ENCODE measurements around the gene BTBD18. TPM values are rescaled to one million over a fixed set of nuclear protein-coding genes. Genes with fewer than 3 reads are reported as not detected.

BTBD18 gene
- polyA plus RNA-seq, 4 donors = 0.06 to 0.18 (median 0.13) TPM

- no peak for DNase-seq (ENCODE audit: low read depth in 4 of 4, low spot score in 3 of 4)
These were observed 24.5 kb upstream of the BTBD18 start for GRCh38 chr11:57776031-57776521.

DNA sequence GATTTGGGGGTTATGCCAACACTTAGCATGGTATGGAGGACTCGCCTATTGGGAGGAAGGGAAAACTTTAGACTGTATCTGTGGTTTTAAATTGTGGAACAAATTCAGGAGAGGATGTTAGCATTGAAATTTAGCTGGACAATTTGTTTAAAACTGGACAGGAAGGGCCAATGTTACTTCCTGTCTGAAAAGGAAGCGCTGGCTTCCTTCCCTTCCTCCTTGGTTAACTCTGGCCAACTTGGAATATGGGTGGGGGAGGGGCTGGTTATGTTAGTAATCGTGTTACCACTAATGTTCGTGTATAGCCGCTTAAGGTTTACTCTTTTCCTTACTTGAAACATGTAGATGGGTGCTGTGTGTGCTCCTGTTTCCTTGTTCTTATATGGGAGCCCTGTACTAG lies 23.9 kb upstream of the BTBD18 start:
- no peak for DNase-seq (ENCODE audit: low read depth in 4 of 4, low spot score in 3 of 4)

DNA sequence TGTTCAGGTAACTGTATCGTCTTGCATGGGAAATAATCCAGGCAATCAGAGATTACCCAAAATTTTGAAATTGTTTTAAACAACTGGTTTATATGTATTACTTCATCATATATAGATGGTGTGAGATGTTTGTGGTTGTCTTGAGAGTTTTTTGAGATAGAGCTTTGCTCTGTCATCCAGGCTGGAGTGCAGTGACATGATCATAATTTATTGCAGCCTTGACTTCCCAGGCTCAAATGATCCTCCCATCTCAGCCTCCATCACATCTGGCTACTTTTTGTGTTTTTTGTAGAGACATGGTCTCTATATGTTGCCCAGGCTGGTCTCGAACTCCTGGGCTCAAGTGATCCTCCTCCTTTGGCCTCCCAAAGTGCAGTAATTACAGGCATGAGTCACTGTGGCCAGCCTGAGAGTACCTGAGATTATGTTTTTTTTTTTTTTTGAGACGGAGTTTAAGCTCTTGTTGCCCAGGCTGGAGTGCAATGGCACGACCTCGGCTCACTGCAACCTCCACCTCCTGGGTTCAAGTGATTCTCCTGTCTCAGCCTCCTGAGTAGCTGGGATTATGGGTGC lies 21.5 kb upstream of the BTBD18 start:
- no peak for DNase-seq (ENCODE audit: low read depth in 4 of 4, low spot score in 3 of 4)

- DNase-seq (ENCODE audit: low read depth in 4 of 4, low spot score in 3 of 4) = no peak
These were observed 20.9 kb upstream of the BTBD18 start for GRCh38 chr11:57772562-57772961.

DNA sequence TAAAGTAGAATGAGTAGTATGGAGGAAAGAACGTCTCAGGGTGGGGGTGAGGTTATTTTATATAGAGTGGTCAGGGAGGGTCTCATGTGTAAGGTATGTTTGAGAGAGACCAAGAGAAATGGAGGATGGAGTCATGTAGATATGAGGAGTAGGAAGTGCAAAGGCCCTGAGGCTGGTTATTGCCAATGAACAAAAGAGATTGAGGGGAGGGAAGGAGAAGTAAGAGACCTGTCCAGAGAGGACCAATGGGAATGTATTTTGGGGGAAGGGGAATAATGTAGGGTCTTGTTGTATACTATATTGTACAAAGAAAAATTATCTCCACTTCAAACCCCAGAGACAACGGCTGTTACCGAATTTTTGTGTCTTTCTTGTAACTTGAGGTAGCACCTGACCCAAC lies 19.7 kb upstream of the BTBD18 start:
- DNase-seq (ENCODE audit: low read depth in 4 of 4, low spot score in 3 of 4) = no peak

- DNase-seq (ENCODE audit: low read depth in 4 of 4, low spot score in 3 of 4) = no peak
These were observed 19.2 kb upstream of the BTBD18 start for GRCh38 chr11:57770793-57771192.

DNA sequence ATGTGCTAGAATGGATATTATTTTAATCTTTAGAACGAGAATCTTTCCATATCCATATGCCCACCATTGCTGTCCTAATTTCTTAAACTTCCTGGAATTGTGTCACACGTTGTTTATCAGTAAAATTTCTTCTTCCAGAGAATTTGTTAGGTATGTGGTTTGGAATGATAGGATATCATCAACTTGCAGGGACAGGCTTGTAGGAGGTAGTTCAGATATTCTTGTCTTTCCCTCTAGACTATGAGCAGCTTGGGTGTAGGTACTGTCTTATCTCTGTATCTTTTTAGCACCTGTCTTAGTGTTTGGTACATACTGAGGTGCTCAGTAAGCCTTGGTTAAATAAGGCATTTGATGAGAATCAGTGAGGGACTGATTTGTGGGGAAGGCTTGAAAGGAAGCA lies 13.4 kb upstream of the BTBD18 start:
- no peak for DNase-seq (ENCODE audit: low read depth in 4 of 4, low spot score in 3 of 4)

GRCh38 chr11:57764566-57764965 lies 12.9 kb upstream of the BTBD18 start:
- no peak for DNase-seq (ENCODE audit: low read depth in 4 of 4, low spot score in 3 of 4)

DNA sequence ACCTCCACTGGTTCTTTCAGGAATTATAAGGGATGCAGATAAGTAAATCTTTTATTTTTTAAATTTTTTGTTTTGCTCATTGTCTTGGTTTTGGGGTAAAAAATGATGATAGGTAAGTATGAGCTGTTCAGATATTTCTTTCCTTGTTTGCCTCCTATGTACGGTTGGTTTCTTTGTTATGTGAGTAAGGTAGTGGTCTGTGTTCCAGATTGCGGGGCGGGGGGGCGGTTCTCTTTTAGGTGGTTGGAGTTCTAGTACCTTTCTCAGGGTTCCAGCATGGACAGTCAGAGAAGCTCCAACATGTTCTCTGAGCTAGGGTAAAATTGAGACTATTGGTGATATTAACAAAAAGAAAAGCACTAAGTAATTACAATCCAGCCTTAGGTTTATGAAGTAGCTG lies 12.4 kb upstream of the BTBD18 start:
- no peak for DNase-seq (ENCODE audit: low read depth in 4 of 4, low spot score in 3 of 4)

DNA sequence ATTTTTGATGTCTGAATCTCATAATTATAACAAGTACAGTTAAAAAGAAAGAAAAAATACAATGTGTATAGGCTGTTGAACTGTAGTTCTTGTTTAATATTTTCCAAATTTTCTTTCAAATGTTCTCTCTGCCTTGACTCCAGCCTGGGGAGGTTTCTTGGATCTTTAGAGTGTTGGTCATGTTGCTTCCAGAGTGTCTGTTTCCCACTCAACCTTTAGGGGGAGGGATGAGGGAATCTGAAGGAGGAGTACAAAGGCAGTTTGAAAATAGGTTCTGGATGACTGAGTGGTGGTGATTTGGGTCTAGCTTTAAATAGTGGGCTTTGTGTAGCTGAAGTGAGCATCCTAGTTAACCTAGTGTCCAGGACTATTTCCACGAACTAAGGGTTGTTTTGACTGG lies 11.9 kb upstream of the BTBD18 start:
- DNase-seq (ENCODE audit: low read depth in 4 of 4, low spot score in 3 of 4) = no peak

DNA sequence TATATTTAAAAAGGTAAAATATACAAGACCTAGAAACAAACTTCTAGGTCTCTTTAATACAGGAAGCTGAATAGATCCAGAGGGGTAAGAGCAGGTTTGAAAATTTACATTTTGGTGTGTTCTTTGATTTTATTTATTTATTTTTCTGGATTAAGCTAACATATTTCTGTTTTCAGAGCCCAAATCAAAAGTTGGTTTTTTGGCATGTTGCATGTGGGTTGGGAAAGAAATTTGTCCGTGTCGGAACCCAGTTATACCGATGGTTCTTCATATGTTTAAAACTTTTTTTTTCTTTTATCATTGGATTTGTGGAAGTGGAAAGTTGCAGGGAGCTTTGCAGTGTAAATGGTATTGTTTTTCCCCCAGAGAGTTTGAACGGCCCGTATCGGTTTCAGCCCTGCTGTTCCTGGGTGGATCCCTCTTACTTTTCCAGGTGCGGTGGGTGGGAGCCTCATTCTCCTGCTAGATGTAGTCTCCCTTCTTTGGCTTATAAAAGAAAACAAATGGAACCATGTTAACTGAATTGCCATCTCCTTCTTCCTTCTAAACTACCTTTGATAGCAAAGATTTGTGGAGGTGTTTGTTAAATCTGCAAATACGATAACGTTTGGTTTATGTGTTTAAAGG lies 10.7 kb upstream of the BTBD18 start:
- no peak for DNase-seq (ENCODE audit: low read depth in 4 of 4, low spot score in 3 of 4)

DNA sequence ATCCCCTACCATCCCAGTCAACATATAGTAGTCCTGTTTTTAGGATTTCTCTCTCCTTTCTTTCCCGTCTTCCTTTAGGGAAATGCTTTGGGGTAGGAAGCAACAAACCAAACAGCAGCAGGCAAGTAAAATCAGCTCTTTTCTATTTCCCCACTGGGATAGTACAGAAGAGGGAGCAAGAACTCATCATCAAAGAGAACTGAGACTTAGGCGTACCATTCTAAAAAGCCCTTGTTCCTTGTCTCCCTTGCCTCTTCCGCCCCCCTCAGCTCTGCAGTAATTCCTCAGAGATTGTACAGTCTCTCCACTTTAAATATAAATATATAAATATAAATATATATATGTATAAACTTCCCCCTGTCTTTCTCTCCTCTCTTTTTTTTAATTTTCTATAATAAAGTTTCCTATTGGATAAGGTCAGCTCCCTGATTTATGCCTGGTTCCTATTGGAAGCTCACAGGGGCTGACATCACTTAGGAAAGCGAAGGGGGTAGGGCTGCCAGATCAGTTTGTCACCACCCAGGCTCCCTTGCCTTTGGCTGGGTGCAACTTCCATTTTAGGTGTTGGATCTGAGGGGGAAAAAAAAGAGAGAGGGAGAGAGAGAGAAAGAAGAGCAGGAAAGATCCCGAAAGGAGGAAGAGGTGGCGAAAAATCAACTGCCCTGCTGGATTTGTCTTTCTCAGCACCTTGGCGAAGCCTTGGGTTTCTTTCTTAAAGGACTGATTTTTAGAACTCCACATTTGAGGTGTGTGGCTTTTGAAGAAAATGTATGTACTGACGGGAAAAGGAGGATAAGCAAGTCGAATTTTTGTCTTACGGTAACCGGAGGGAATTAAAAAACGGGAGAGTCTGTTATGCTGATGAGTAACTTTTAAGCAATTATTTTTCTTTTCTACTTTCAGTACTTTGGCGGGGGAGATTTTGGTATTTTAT lies 9.9 kb upstream of the BTBD18 start, which contains the start of gene CTNND1:
Gene CTNND1, plus strand, starts transcription at position 502 of the 934 bp plus-strand sequence. CDS start 29,677 bp downstream, outside the sequence.
- peak; percentile 94 to 97 (median 96) for DNase-seq (ENCODE audit: low read depth in 4 of 4, low spot score in 3 of 4)

DNA sequence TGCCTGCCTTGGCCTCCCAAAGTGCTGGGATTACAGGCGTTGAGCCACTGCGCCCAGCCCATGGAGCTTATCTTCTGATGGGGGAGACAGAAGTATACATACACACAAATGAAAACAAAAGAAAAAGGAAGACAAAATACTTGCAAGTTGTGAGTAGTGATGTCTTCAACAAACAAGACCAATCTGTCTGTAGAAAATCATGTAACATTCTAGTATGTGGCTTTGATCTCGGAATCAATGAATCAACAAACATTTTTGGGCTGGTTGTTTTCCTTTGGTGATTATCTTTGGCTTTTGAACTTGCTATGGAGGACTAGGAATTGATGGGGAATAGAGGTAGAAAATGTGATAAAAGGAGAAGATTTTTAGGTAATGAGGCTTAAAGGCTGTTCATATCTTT lies 6.6 kb upstream of the BTBD18 start:
- no peak for DNase-seq (ENCODE audit: low read depth in 4 of 4, low spot score in 3 of 4)

DNA sequence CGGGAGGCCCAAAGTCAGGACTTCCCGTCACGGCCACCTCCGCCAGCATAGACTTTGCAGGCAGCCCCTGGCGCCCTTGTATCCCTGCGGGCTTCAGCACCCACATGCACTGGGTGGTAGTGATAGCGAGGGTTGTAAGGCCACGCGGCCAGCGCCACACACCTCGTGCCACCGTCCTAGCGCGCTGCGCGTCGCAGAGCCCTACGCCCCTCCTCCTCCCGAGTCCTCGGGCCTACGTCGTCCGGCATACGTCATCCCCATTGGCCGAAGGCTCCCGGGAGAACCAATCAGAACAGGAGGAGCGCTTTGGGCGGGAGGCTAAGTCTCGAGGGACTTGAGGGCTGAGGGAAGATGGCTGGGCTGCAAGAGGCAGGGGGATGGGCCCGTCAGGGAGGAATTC lies 1.3 kb upstream of the BTBD18 start:
- DNase-seq (ENCODE audit: low read depth in 4 of 4, low spot score in 3 of 4) = no peak

DNA sequence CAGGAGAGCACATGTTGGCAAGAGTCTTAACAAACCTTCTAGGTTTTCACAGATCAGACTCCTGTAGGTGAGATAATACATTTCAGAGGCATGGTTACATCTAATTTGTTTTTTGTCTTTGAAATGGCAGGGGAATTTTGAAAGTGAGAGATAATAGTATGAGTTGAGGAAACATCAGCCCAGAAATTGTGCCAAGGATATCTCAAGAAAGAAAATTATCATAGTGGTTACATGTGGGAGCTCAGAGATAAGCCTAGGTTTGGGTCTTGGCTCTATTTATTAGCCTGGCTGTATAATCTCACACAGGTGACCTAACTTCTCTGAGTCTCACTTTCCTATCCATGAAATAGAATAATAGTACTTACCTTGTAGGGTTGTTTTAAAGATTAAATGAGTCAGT lies 443 bp downstream of the BTBD18 start:
- DNase-seq (ENCODE audit: low read depth in 4 of 4, low spot score in 3 of 4) = no peak

DNA sequence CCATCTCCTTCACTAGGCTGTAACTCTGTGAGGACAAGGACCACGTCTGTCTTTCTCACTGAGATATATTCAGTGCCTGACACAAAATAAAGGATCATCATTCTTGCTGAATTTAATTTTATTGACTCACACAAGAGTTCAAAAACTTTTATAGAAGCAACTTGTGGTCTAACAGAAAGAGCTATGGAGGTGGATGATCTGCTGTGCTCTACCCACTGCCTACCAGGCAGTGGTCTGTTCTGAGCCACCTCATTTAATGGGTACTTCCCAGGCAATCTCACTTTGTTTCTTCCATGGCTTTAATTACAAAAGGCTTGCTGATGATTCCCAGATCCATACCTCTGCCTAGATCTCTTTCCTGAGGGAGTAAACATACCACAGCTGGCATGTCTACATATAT lies 4.7 kb downstream of the BTBD18 start:
- no peak for DNase-seq (ENCODE audit: low read depth in 4 of 4, low spot score in 3 of 4)

DNA sequence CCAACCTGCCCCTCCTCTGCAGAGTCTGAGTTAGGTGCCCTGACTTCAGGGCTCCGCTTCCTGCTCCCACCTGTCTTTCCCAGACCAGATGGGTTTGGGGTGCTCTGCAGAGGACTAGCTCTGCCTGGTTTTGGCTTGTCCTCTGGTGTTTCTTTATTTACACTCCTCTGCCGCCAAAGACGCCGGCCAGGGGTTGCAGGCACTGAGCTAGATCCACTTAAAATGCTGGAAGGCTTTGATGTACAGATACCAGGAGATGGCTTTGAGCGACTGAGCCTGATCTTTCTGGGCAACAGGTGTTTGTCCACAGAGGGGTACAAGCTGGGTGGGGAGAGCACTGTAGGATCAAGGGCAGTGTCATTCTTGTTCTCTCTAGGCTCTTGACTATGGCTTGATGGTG lies 6.4 kb downstream of the BTBD18 start:
- DNase-seq (ENCODE audit: low read depth in 4 of 4, low spot score in 3 of 4) = no peak

DNA sequence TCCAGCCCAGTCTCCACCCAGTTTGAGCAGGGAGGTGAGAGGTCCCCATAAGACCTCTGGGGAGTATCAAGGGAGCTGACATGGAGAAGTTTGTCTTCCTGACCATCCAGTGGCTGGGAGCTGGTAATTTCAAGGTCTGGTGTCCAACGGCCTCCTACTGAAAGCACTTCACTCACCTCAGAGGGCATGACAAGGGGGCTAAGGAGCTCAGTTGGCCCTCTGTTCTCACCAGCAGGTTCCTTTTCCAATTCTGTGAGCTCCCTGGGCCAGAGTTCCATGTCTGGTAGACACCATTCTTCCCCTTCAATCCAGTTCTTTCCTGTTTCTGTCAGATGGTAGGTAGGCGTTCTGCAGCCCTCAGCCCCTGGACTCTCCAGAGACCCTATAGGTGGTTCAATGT lies 7.3 kb downstream of the BTBD18 start:
- DNase-seq (ENCODE audit: low read depth in 4 of 4, low spot score in 3 of 4) = no peak

- no peak for DNase-seq (ENCODE audit: low read depth in 4 of 4, low spot score in 3 of 4)
These were observed 9.5 kb downstream of the BTBD18 start for GRCh38 chr11:57742087-57742452.

- DNase-seq (ENCODE audit: low read depth in 4 of 4, low spot score in 3 of 4) = peak; percentile 91 to 95 (median 94)
These were observed 10.2 kb downstream of the BTBD18 start, which contains the start of gene SELENOH for GRCh38 chr11:57741132-57742086. TSS of gene SELENOH (plus strand) at chr11:57741491. CDS start at chr11:57741596, 105 bp downstream.

Data from left renal pelvis (tissue), 4 donors.